ENCODE data around the gene PCP4L1. TPM values are rescaled to one million over a fixed set of nuclear protein-coding genes. Genes with fewer than 3 reads are reported as not detected.
"Not testable (repeated sequence)": the region's sequence is repeated elsewhere in the genome, so short reads cannot be mapped to it uniquely, and the experiment has no call there.

Gene PCP4L1
- total RNA-seq, 1 experiment from 2014 or later, result not detected

DNA sequence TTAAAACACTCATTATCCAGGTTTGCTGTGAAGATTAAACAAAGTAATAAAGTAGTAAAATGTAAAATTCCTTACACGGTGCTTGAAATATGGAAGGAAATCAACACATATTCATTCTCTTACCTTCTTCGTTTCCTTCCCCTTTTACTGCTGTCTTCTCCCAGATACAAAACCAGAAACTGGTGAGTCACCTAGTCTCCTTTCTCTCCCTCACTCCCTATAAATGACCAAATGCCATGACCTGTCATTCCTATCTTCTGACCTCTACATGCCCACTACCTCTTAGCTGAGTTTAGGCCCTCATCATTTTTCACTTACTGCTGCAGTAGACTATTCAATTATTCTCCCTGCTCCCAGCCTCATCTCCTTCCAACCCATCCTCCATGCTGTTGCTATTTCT lies 16.2 kb upstream of the PCP4L1 start:
- no peaks in the 10 kb centered on the region for H3K4me1 ChIP-seq (replicated peaks; ENCODE audit: insufficient read depth)
- intact Hi-C loops (cut with micrococcal nuclease; ENCODE audit: unreplicated experiment), result no loop called here
- H3K27ac ChIP-seq, result no peak overlapping the region
- no peak overlapping the region for H2AFZ ChIP-seq
- ChIA-PET CTCF (no interaction called here), POLR2A (ENCODE audit: unreplicated experiment) (no interaction called here)
- H3K9me2 ChIP-seq (ENCODE audit: insufficient read depth), result no peaks in the 10 kb centered on the region
- TF ChIP-seq, protein P1, sequence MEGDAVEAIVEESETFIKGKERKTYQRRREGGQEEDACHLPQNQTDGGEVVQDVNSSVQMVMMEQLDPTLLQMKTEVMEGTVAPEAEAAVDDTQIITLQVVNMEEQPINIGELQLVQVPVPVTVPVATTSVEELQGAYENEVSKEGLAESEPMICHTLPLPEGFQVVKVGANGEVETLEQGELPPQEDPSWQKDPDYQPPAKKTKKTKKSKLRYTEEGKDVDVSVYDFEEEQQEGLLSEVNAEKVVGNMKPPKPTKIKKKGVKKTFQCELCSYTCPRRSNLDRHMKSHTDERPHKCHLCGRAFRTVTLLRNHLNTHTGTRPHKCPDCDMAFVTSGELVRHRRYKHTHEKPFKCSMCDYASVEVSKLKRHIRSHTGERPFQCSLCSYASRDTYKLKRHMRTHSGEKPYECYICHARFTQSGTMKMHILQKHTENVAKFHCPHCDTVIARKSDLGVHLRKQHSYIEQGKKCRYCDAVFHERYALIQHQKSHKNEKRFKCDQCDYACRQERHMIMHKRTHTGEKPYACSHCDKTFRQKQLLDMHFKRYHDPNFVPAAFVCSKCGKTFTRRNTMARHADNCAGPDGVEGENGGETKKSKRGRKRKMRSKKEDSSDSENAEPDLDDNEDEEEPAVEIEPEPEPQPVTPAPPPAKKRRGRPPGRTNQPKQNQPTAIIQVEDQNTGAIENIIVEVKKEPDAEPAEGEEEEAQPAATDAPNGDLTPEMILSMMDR (conservative IDR thresholded peaks at IDR 0.05), result no peak
- no peak for TF ChIP-seq EZH2 (IDR thresholded peaks at IDR 0.05; ENCODE audit: low read depth)
- H4K20me1 ChIP-seq (ENCODE audit: insufficient read depth), result no peaks in the 10 kb centered on the region
- H3F3A ChIP-seq (ENCODE audit: insufficient read depth, low read depth), result peaks cover 5% of the 10 kb centered on the region; the same call in 1 of the 2 replicates
- no peaks in the 10 kb centered on the region for H3K36me3 ChIP-seq (ENCODE audit: low read depth)
- H3K79me2 ChIP-seq (ENCODE audit: low read depth), result no peaks in the 10 kb centered on the region
- H3K4me2 ChIP-seq, result no peak overlapping the region
- H3K4me3 ChIP-seq, result no peak overlapping the region
- BruUV-seq (replicated peaks), result no TSS peak
- H3K27me3 ChIP-seq (ENCODE audit: insufficient read depth, low read depth), result no peaks in the 10 kb centered on the region
- no peak for DNase-seq
- H3K9me3 ChIP-seq (ENCODE audit: insufficient read depth, low read depth), result no peaks in the 10 kb centered on the region

DNA sequence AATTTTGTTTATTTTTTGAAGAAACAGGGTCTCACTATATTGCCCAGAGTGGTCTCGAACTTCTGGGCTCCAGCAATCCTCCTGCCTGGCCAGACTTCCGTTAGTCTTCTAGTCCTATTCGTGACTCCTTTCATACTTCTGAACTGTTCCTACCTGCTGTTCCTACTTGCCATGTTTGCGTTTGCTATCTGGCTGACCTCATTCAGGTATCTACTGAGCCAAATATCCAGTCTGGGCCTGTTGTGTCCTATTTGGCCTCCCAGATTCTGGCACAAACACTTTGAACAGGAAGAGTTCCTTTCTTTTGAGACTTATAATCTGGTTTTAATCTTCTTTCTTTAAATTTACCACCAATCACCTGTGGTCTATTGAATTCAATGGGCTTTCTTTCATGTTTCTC lies 13.7 kb upstream of the PCP4L1 start:
- H3K9me2 ChIP-seq (ENCODE audit: insufficient read depth), result no peaks in the 10 kb centered on the region
- intact Hi-C loops (cut with micrococcal nuclease; ENCODE audit: unreplicated experiment), result no loop called here
- no peak for TF ChIP-seq EZH2 (IDR thresholded peaks at IDR 0.05; ENCODE audit: low read depth)
- TF ChIP-seq, protein P1 (conservative IDR thresholded peaks at IDR 0.05), result no peak
- H3K36me3 ChIP-seq (ENCODE audit: low read depth), result no peaks in the 10 kb centered on the region
- POLR2A ChIA-PET (ENCODE audit: unreplicated experiment), result no interaction called here
- peaks cover 5% of the 10 kb centered on the region; the same call in 1 of the 2 replicates for H3F3A ChIP-seq (ENCODE audit: insufficient read depth, low read depth)
- BruUV-seq (replicated peaks), result no TSS peak
- no peaks in the 10 kb centered on the region for H3K27me3 ChIP-seq (ENCODE audit: insufficient read depth, low read depth)
- no peak overlapping the region for H3K4me3 ChIP-seq
- CTCF ChIA-PET, result no interaction called here
- H4K20me1 ChIP-seq (ENCODE audit: insufficient read depth), result no peaks in the 10 kb centered on the region
- H3K79me2 ChIP-seq (ENCODE audit: low read depth), result no peaks in the 10 kb centered on the region
- H2AFZ ChIP-seq, result no peak overlapping the region
- no peaks in the 10 kb centered on the region for H3K9me3 ChIP-seq (ENCODE audit: insufficient read depth, low read depth)
- H3K27ac ChIP-seq, result no peak overlapping the region
- no peak overlapping the region for H3K4me2 ChIP-seq
- H3K4me1 ChIP-seq (replicated peaks; ENCODE audit: insufficient read depth), result no peaks in the 10 kb centered on the region
- no peak for DNase-seq

DNA sequence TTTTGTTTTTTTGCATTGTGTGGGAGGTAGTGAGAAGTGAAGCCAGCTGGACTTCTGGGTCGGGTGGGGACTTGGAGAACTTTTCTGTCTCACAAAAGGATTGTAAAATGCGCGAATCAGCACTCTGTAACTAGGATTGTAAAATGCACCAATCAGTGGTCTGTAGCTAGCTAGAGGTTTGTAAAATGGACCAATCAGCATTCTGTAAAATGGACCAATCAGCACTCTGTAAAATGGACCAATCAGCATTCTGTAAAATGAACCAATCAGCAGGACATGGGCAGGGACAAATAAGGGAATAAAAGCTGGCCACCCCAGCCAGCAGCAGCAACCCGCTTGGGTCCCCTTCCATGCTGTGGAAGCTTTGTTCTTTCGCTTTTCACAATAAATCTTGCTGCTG lies 8.4 kb upstream of the PCP4L1 start:
- H3K36me3 ChIP-seq (ENCODE audit: low read depth); H3K4me2 ChIP-seq; intact Hi-C loops (cut with micrococcal nuclease; ENCODE audit: unreplicated experiment); H3K9me3 ChIP-seq (ENCODE audit: insufficient read depth, low read depth); H4K20me1 ChIP-seq (ENCODE audit: insufficient read depth); CTCF ChIA-PET; H3K9me2 ChIP-seq (ENCODE audit: insufficient read depth); BruUV-seq (replicated peaks); H3K27ac ChIP-seq; H3K79me2 ChIP-seq (ENCODE audit: low read depth); H3K4me3 ChIP-seq; H3K4me1 ChIP-seq (replicated peaks; ENCODE audit: insufficient read depth); DNase-seq; H2AFZ ChIP-seq; H3F3A ChIP-seq (ENCODE audit: insufficient read depth, low read depth); H3K27me3 ChIP-seq (ENCODE audit: insufficient read depth, low read depth): not testable (repeated sequence)
- POLR2A ChIA-PET (ENCODE audit: unreplicated experiment), result interaction anchor here (0.6 kb wide), 1 partner anchor 41 kb away, joined by 3 read pairs; no protein-coding TSS in a partner anchor

DNA sequence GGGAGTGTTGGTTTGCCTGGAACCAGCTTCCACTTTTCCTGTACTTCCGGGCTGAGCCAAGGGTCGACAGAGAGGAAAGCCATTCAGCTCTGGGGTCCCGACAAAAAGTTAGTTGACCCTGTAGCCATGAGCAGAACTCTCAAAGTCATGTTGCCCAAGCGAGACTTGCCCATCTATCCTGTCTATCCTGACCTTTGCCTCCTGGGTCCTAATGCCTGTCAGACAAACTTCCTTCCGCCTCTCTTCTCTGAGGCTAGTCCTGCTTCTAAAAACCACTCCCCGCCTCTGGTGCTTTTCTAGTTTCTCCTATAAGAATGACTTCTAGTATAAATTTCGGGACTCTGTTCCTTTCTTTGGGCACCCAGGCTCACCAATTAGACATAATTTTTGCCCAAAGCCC lies 7.7 kb upstream of the PCP4L1 start:
- ChIA-PET POLR2A (ENCODE audit: unreplicated experiment) (interaction anchor here (0.6 kb wide), 1 partner anchor 42 kb away, joined by 3 read pairs; no protein-coding TSS in a partner anchor), CTCF (no interaction called here)
- Histone ChIP-seq H3K27me3 (ENCODE audit: insufficient read depth, low read depth) (no peaks in the 10 kb centered on the region), H3K79me2 (ENCODE audit: low read depth) (no peaks in the 10 kb centered on the region), H4K20me1 (ENCODE audit: insufficient read depth) (no peaks in the 10 kb centered on the region), H3K4me2 (no peak overlapping the region), H2AFZ (no peak overlapping the region), H3K4me1 (replicated peaks; ENCODE audit: insufficient read depth) (no peaks in the 10 kb centered on the region), H3K27ac (no peak overlapping the region), H3F3A (ENCODE audit: insufficient read depth, low read depth) (no peaks in the 10 kb centered on the region), H3K9me3 (ENCODE audit: insufficient read depth, low read depth) (no peaks in the 10 kb centered on the region), H3K9me2 (ENCODE audit: insufficient read depth) (no peaks in the 10 kb centered on the region), H3K4me3 (no peak overlapping the region), H3K36me3 (ENCODE audit: low read depth) (no peaks in the 10 kb centered on the region)
- intact Hi-C loops (cut with micrococcal nuclease; ENCODE audit: unreplicated experiment), result no loop called here
- TF ChIP-seq, protein P1 (conservative IDR thresholded peaks at IDR 0.05), result no peak
- TF ChIP-seq EZH2 (IDR thresholded peaks at IDR 0.05; ENCODE audit: low read depth), result no peak
- no TSS peak for BruUV-seq (replicated peaks)
- no peak for DNase-seq

Measured in PC-9 (cell line).